Tibial nerve (tissue), 4 donors: Measurements from ENCODE around the gene CUTA. TPM values are rescaled to one million over a fixed set of nuclear protein-coding genes. Genes with fewer than 3 reads are reported as not detected.

Experiments
- DNase-seq, 2 donors: peaks; one replicate each; pipeline ENCODE4 v3.0.0-alpha.2; 2019; ENCODE audit warnings: low spot score in 2 of 2
- H3K27ac ChIP-seq, 4 donors: fragments of 200-600 bp; sonication (generic) in 3 of 4; one replicate each; pipeline ENCODE4 v1.5.1; 2017 to 2019; ENCODE audit warnings: mild to moderate bottlenecking in 1 of 4
- H3K27me3 ChIP-seq, 2 donors: fragments of 200-600 bp; sonication (generic) in 1 of 2; one replicate each; pipeline versions ENCODE4 v1.5.1 to v1.6.0; 2017 to 2019
- H3K36me3 ChIP-seq, 3 donors: fragments of 200-600 bp; sonication (generic); one replicate each; pipeline ENCODE4 v1.5.1; 2018 to 2019
- H3K4me1 ChIP-seq, 4 donors: fragments of 200-600 bp; sonication (generic) in 3 of 4; one replicate each; pipeline ENCODE4 v1.5.1; 2017 to 2019
- H3K4me3 ChIP-seq, 4 donors: fragments of 200-600 bp; sonication (generic) in 3 of 4; one replicate each; pipeline ENCODE4 v1.5.1; 2017 to 2019; ENCODE audit warnings: mild to moderate bottlenecking in 1 of 4, moderate library complexity in 1 of 4
- H3K9me3 ChIP-seq, 4 donors: fragments of 200-600 bp; sonication (generic) in 3 of 4; one replicate each; pipeline ENCODE4 v1.5.1; 2017 to 2019
- CTCF ChIP-seq, 5 experiments: fragments of 200-600 bp in 3 of 5; fragments of 450-650 bp in 2 of 5; sonication (generic) in 3 of 5; IDR thresholded peaks; one replicate each; pipeline ENCODE4 v1.5.1; 2016 to 2019; ENCODE audit warnings: antibody characterized with exemption in 5 of 5, mild to moderate bottlenecking in 3 of 5, moderate library complexity in 2 of 5
- EP300 ChIP-seq, 2 donors: sonication (generic); formaldehyde crosslinking; IDR thresholded peaks; one replicate each; pipeline ENCODE4 v1.6.1; 2017; ENCODE audit warnings: antibody characterized with exemption in 2 of 2, mild to moderate bottlenecking in 1 of 2
- POLR2A ChIP-seq, 2 donors: fragments of 450-650 bp; IDR thresholded peaks; one replicate each; pipeline ENCODE4 v1.6.1; 2017; ENCODE audit warnings: antibody characterized with exemption in 2 of 2, mild to moderate bottlenecking in 2 of 2, moderate library complexity in 2 of 2
- WGBS, 2 donors: methylation state at CpG; one replicate each; pipeline ENCODE4 v1.1.5; 2018; 5-methylcytosine and 5-hydroxymethylcytosine counted together
- total RNA-seq, 4 donors: library from RNA; depleted of rRNA; stranded (reverse); fragments of >200 nt; gene quantifications; one replicate each; pipeline ENCODE4 v1.1.0, GENCODE V29; 2016

The CUTA gene
- total RNA-seq, 4 donors from 2014 or later: 110 to 161 (median 154) TPM

DNA sequence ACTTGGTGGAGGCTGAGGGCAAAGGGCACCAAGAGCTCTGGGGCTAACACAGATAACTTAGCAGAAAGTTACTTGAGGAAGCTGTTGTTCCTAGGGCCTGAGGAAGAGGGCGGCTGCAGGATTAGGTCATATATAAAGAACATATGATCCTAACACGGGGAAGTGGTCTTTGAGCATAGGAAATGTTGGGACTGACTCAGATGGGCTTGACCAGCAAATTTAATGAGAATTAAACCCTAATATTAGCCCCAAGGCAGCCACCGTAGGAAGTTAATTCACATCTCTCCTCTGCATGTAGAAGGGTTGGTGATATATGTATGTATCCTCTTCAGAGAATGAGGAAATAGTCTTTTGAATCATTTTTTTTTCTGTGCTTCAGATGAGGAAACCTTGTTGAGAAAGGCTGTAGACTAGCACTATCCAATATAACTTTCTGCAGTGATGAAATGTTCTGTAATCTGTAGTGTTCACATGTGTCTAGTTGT is 27.3 kb upstream of the CUTA start:
- Histone ChIP-seq H3K27ac (peak overlapping the region in 1 of 4 donors; percentile 43), H3K4me3 (no peak overlapping the region), H3K27me3 (no peaks in the 10 kb centered on the region), H3K9me3 (no peaks in the 10 kb centered on the region), H3K4me1 (no peaks in the 10 kb centered on the region), H3K36me3 (peaks cover 0 to 91% (median 4%) of the 10 kb centered on the region in 3 donors)
- 55 to 94% methylated on average over 3 of the region's 3 CpGs for WGBS, 2 donors
- DNase-seq: no peak
- TF ChIP-seq EP300 (IDR thresholded peaks at IDR 0.05) (no peak), POLR2A (IDR thresholded peaks at IDR 0.05) (no peak), CTCF (IDR thresholded peaks at IDR 0.05) (no peak)

GRCh38 chr6:33443619-33444504 is 26.0 kb upstream of the CUTA start:
- 86 to 93% methylated on average over 8 to 18 of the region's 18 CpGs for WGBS, 2 donors
- Histone ChIP-seq H3K27ac (no peak overlapping the region), H3K27me3 (no peaks in the 10 kb centered on the region), H3K36me3 (peaks cover 0 to 96% (median 4%) of the 10 kb centered on the region in 3 donors), H3K9me3 (no peaks in the 10 kb centered on the region), H3K4me3 (no peak overlapping the region), H3K4me1 (no peaks in the 10 kb centered on the region)
- DNase-seq: no peak
- TF ChIP-seq CTCF (IDR thresholded peaks at IDR 0.05): no peak
- no peak for TF ChIP-seq POLR2A (IDR thresholded peaks at IDR 0.05)
- TF ChIP-seq EP300 (IDR thresholded peaks at IDR 0.05): no peak

DNA sequence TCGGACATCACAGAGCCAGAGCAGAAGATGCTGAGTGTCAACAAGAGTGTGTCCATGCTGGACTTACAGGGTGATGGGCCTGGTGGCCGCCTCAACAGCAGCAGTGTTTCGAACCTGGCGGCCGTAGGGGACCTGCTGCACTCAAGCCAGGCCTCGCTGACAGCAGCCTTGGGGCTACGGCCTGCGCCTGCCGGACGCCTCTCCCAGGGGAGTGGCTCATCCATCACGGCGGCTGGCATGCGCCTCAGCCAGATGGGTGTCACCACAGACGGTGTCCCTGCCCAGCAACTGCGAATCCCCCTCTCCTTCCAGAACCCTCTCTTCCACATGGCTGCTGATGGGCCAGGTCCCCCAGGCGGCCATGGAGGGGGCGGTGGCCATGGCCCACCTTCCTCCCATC is 25.1 kb upstream of the CUTA start:
- Histone ChIP-seq H3K9me3 (no peaks in the 10 kb centered on the region), H3K36me3 (peaks cover 0 to 96% (median 4%) of the 10 kb centered on the region in 3 donors), H3K27ac (no peak overlapping the region), H3K4me1 (no peaks in the 10 kb centered on the region), H3K27me3 (no peaks in the 10 kb centered on the region), H3K4me3 (no peak overlapping the region)
- no peak for TF ChIP-seq POLR2A (IDR thresholded peaks at IDR 0.05)
- TF ChIP-seq CTCF (IDR thresholded peaks at IDR 0.05): no peak
- no peak for TF ChIP-seq EP300 (IDR thresholded peaks at IDR 0.05)
- DNase-seq: no peak
- 91 to 92% methylated on average over 11 to 14 of the region's 17 CpGs for WGBS, 2 donors

DNA sequence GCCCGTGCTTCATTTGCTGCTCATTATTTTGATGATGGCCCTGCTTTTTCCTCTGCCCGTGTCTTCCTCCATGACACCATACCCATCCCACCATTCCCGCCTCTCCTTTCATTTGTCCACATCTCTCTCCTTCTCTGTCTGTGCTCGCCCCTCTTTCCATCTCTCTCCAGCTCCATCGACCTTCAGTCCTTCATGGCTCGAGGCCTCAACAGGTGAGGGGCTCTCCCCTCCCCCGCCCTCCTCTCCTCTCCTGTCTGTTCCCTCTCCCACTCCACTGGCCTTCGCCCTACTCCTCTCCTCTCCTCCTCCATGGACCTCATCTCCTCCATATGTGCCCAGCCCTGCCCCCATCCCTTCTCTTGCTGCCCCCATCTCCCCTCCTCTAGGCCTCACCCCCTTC is 24.4 kb upstream of the CUTA start:
- H3K9me3 ChIP-seq: no peaks in the 10 kb centered on the region
- no peak for DNase-seq
- no peak overlapping the region for H3K4me3 ChIP-seq
- no peaks in the 10 kb centered on the region for H3K4me1 ChIP-seq
- H3K36me3 ChIP-seq: peaks cover 4 to 96% (median 4%) of the 10 kb centered on the region in 3 donors
- WGBS, 2 donors: 85 to 91% methylated on average over 8 of the region's 8 CpGs
- H3K27ac ChIP-seq: no peak overlapping the region
- H3K27me3 ChIP-seq: no peaks in the 10 kb centered on the region
- no peak for TF ChIP-seq EP300 (IDR thresholded peaks at IDR 0.05)
- no peak for TF ChIP-seq POLR2A (IDR thresholded peaks at IDR 0.05)
- TF ChIP-seq CTCF (IDR thresholded peaks at IDR 0.05): no peak

- no peak for DNase-seq
- Histone ChIP-seq H3K4me1 (no peaks in the 10 kb centered on the region), H3K9me3 (no peaks in the 10 kb centered on the region), H3K27me3 (no peaks in the 10 kb centered on the region), H3K27ac (no peak overlapping the region), H3K36me3 (peaks cover 4 to 96% (median 4%) of the 10 kb centered on the region in 3 donors), H3K4me3 (no peak overlapping the region)
- WGBS, 2 donors: 83 to 93% methylated on average over 8 to 9 of the region's 9 CpGs
- TF ChIP-seq POLR2A (IDR thresholded peaks at IDR 0.05) (no peak), EP300 (IDR thresholded peaks at IDR 0.05) (no peak), CTCF (IDR thresholded peaks at IDR 0.05) (no peak)
Observed at GRCh38 chr6:33441457-33441856, 23.6 kb upstream of the CUTA start.
